NCI-H526 (cell line): ENCODE results near the gene GABRB3.
A peak's percentile ranks its signal among the peaks of the same experiment; 100 is the strongest.

ENCODE experiments used
- DNase-seq, 2 experiments: peaks; one replicate each; lab custom pipeline; 2025; lab: John Stamatoyannopoulos, UW

The GABRB3 gene

GRCh38 chr15:26555898-26556297, 217.0 kb downstream of the GABRB3 start:
- DNase-seq, result no peak

- DNase-seq, result no peak
Measured at GRCh38 chr15:26551473-26551872, 221.4 kb downstream of the GABRB3 start.

DNA sequence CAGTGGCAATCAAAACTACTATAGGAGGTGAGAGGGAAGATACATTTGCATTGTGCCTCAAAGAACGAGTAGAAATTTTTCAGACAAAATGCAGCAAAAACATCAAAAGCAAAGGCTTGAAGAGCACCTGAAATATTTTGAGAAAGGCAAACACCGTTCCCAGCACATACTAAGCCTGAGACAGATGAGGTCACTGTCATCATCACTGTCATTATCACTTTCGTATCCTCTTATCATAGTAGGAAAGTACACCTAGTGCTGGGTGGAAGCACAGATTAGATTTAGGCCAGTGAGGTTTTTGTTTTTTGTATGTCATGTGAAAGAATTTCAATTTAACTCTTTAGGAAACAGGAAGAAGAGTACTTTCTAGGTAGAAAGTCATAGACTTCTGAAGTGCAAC, 222.0 kb downstream of the GABRB3 start:
- DNase-seq, result no peak

GRCh38 chr15:26537663-26538062, 235.2 kb downstream of the GABRB3 start:
- DNase-seq, result no peak

- no peak for DNase-seq
Measured at GRCh38 chr15:26531489-26531888, 241.4 kb downstream of the GABRB3 start.

- no peak for DNase-seq
Measured at GRCh38 chr15:26525096-26525495, 247.8 kb downstream of the GABRB3 start.

- DNase-seq, result peak; percentile 55 to 60
Measured at GRCh38 chr15:26521691-26522198, 251.1 kb downstream of the GABRB3 start.

DNA sequence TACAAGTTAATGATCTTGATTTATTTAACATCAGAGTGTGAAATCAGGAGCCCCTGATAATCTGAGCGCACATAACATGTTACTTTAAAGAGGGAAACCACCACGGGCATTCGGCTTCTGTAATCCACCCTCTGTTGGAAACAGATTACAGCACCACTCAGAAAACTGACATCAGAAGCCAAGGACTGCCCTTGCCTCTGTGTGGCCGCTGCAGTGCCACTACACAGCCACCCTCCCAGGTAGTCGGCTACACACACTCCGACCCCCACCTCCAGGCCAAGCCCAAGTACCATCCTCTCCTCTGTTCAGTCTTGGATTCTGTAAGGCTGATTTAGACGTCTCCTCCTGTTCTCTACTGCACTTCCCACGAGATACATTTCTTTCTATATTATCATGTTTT, 251.7 kb downstream of the GABRB3 start:
- DNase-seq, result peak in 1 of 2 experiments; percentile 29

- no peak for DNase-seq
Measured at GRCh38 chr15:26518885-26519284, 254.0 kb downstream of the GABRB3 start.

DNA sequence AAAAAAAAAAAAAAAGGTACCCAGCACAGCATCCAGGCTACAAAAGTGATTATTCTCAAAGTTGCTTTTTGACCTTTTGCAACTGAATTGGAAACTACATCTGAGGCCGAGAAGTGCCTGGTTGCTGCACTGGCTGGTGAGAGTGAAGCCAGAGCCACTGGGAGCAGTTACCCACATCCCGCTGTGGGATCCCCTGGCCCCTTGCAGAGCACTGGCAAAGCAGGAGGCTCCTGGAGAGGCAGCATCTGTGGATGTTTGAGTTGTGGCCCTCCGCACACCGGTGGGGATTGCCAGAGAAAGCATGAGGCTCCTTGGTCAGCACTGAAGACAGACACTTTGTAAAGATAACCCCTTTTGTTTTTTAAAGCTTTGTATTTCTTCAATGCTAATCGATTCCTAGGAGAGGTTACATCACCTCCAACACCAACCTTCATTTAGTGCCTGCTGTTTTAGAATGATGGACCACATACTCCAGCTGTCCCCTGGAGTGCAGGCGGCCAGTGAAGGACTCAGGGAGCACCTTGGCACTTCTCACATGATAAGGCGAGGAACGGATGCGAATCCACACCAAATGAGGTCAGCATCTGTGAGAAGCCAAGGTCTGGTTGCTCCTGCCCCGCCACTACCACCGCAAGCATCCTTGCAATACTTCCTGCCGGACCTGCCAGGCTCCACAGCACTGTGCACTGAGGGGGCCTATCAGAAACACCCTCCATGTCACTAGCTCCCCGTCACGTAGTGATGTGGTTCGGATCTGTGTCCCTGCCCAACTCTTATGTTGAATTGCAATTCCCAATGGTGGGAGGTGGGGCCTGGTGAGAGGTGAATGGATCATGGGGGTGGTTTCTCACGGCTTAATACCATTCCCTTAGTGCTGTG, 256.5 kb downstream of the GABRB3 start:
- no peak for DNase-seq

DNA sequence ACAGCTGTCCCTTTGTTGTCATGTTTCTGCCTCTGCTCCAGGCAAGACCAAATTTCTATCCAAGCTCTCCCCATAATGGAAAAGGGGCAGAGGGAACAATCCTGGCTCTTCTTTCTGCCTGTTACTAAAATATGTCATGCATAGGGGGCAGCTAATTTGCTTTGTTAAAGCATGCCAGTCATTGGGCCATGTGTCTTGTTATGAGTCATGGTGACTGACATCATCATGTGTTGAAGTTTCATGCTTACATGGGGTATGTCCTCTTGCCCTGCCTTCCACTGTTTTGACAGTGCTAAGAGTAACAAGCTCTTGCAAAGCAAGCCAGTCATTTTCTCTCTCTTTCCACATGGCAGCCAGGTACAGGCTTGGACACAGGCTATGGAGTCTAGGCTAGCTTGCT, 268.9 kb downstream of the GABRB3 start:
- DNase-seq, result no peak
